OCI-LY7 (cell line): Measurements from ENCODE around the gene OR10A5.

Source experiments
- EZH2phosphoT487 ChIP-seq: fragments of 200-600 bp; sonication (generic); IDR thresholded peaks from 2 replicates; pipeline ENCODE4 v1.6.1; 2018; ENCODE audit warnings: low read depth, borderline replicate concordance, mild to moderate bottlenecking, mixed run types, antibody characterized with exemption, low read length, moderate library complexity, mixed read lengths
- TF ChIP-seq, protein P1 (sequence below): fragments of 200-600 bp; sonication (generic); conservative IDR thresholded peaks from 2 replicates; pipeline ENCODE4 v1.5.1; 2014; ENCODE audit warnings: mild to moderate bottlenecking, antibody characterized with exemption, low read length, moderate library complexity, mixed read lengths

DNA sequence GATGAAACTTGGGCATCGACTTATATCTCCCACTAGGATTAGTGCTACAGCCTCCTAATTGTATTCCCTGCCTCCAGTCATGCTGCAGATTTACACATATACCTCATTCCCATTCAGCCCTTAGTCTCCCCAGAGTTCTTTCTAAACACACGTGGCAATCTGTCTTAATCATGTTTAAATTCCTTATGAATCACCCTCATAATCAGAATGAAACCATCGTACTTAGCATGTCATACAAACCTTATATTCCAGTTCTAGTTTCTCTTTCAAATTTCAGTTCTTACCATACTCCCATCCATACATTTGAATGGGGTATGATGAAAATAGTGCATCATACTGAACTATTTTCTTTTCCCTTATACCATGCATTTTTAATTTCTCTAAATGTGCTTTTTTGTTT is 11.4 kb downstream of the OR10A5 start:
- TF ChIP-seq, protein P1, sequence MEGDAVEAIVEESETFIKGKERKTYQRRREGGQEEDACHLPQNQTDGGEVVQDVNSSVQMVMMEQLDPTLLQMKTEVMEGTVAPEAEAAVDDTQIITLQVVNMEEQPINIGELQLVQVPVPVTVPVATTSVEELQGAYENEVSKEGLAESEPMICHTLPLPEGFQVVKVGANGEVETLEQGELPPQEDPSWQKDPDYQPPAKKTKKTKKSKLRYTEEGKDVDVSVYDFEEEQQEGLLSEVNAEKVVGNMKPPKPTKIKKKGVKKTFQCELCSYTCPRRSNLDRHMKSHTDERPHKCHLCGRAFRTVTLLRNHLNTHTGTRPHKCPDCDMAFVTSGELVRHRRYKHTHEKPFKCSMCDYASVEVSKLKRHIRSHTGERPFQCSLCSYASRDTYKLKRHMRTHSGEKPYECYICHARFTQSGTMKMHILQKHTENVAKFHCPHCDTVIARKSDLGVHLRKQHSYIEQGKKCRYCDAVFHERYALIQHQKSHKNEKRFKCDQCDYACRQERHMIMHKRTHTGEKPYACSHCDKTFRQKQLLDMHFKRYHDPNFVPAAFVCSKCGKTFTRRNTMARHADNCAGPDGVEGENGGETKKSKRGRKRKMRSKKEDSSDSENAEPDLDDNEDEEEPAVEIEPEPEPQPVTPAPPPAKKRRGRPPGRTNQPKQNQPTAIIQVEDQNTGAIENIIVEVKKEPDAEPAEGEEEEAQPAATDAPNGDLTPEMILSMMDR: no peak
- no peak for TF ChIP-seq EZH2phosphoT487
